ENCODE data around the gene ASTL.

ASTL gene

GRCh38 chr2:96124406-96125265, 13.7 kb downstream of the ASTL start:
- no peak for DNase-seq

GRCh38 chr2:96123936-96124335, 14.4 kb downstream of the ASTL start:
- DNase-seq = no peak

DNA sequence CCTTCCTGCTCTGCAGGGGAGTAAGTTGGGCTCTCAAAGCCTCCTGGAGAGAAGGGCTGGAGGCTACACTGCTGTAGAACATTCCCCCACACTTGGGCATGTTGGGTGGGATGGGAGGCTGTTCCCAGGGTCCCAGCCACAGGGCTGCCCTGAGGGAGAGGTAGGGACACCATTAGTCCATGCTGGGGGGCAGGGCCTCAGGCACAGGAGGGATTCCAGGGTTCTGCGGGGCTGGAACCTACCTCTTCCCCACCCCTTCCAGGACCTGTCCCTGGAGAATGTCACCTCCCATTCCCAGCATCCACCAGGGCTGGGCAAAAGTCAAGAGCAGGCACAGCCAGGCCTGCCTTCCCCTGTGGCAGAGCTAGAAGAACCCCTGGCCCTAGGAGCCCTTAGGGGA, 15.0 kb downstream of the ASTL start:
- DNase-seq = no peak

DNA sequence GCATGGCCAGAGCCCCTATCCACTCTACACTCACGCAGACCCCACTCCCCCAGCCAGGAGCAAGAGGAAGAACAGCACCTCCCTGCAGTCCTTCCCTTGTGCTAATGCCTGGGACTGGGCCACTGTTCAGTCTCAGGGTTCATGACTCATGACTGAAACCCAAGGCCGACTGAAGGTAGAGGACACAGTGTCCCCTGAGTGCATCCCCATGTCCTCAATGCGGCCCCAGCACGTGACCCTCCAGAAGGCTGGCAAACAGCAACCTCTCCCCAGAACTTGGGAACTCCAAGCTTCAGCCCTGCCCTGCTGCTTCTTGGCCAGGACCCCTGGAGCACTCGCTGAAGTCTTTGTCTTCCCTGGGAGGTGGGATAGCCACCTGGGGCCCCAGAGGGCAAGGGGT, 15.9 kb downstream of the ASTL start:
- DNase-seq = no peak

GRCh38 chr2:96121414-96121813, 16.9 kb downstream of the ASTL start:
- no peak for DNase-seq

DNA sequence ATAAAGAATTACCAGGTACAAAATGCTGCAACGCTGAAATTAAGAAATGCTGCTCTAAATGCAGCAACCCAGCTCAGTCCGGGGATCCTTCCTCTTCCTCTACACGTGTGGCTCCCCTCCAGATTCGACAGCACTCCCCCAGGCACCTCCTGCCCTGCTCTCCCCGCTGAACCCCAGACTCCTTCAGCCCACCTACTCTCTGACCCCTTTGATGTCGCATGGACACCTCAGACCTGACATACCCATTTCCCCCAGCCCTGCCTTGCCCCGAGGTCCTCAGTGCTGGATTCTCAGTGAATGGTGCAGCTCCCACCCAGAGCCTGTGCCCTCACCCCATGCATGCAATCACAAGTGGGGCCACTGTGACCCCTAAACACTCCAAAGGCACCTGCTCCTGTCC, 17.3 kb downstream of the ASTL start:
- no peak for DNase-seq

DNA sequence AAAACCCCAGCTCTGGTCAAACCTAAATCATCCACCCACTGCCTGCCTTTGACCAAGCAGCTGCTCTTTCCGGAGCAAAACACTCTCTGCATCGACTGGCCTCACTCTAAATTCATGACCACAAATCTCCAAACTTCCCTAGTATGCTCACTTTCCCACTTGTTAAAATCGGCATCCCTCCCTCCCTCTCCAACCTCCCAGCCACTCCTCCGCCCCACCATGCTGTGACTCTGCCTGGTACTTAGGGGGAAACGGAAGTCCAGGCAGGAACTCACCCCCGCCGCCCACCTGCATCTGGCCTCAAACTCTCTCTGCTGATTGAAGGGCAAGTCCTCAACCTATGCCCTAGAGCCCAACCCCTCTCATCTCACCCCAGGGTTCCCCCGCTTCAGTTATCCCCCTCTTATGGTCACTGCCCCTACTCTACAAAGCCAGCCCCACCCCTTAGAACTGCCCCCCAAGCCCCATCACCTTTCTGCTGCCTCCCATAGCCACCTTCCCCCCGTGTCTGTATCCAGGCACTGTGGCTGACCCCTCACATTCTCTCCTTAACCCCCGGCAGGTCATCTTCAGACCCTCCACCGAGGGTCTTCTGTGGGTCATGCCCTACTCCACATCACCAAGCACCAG, 18.1 kb downstream of the ASTL start:
- DNase-seq = no peak

GRCh38 chr2:96119389-96119751, 18.9 kb downstream of the ASTL start:
- DNase-seq = no peak

- DNase-seq = no peak
Measured at GRCh38 chr2:96118698-96119388, 19.5 kb downstream of the ASTL start.

GRCh38 chr2:96117701-96118588, 20.4 kb downstream of the ASTL start:
- DNase-seq = no peak

GRCh38 chr2:96116879-96117533, 21.3 kb downstream of the ASTL start:
- DNase-seq = peak; percentile 26 to 64 (median 38)

DNA sequence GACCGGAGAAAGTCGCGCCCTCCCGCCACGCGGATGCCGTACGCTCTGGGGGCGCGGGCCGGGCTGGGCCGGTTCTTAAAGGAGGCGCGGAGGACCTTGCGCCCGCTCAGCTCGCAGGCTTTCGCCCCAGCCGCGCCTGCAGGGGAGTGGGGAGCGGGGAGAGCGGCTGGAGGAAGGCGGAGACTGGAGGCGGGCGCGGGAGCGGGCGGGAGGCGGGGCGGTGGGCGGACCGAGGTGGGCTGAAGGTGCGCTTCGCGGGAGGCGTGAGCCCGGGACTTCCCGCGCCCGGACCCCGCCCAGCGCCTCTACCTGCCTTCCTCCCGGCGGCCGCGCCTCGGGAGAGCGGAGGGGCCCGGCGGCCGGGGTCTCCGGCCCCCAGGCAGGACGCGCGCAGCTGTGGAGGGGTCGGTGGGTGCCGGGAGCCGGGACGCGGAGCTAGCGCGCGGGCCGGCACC, 21.9 kb downstream of the ASTL start, which contains the start of gene ADRA2B:
ADRA2B (minus strand) TSS at position 148 of the 455 bp plus-strand sequence. CDS start 422 bp downstream, outside the sequence.
- DNase-seq = peak in 3 of 4 experiments; percentile 33 to 72 (median 46)

- DNase-seq = no peak
Measured at GRCh38 chr2:96115631-96116423, 22.5 kb downstream of the ASTL start.

DNA sequence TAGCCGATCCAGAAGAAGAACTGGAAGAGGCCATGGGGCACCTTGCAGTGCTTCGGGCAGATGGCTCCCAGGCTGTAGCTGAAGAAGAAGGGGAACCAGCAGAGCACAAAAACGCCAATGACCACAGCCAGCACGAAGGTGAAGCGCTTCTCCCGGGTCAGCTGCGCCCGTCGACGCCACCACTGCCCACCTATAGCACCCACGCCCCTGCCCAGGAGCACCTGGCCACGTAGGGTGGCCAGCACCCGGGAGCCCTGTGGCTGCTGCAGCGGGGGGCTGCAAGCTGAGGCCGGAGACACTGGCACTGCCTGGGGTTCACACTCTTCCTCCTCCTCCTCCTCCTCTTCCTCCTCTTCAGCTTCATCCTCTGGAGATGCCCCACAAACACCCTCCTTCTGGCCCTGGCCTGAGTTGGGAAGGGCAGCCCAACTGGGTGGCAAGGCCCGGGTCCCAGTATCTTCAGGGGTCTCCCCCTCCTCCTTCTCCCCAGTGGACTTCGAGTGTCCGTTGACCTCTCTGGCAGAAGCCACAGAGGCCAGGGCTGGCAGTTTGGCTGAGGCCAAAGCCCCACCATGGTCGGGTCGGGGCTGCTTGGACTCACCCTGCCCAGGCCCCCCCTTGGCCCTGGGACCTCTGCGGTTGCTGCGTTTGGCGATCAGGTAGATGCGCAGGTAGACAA, 23.3 kb downstream of the ASTL start:
- no peak for DNase-seq

DNA sequence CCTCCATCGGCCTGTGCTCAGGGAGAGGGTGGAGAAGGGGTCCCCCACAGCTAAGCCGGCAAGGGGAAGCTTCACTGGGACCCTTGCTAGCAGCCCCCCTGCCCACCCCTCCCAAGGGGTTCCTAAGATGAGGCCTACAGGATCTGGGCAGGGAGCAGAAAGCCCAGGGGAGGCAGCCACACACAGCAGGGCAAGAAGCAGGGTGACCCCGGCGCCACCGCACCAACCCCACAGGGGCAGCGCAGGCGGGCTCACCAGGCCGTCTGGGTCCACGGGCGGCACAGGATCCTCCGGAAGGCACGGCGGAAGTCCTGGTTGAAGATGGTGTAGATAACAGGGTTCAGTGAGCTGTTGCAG, 23.8 kb downstream of the ASTL start:
- DNase-seq = no peak

DNA sequence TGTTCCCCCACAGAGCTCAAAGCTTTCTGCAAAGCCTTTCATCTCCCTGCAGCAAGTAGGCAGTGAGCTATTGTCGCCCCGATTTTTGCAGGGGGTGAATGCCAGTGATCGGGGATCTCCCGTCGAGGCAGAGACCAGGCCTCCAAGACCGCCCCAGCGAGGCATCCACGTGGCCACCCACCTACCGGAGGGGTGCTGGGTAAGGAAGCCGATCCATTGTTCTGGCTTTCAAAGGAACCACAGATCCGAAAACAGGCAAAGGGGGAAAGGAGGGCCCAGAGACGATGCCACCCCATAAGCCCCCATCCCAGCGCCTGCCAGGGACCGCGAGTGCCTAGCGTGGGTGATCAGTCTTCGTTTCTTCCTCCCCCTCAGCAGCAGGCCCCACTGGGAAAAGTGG, 24.4 kb downstream of the ASTL start:
- DNase-seq = no peak

DNA sequence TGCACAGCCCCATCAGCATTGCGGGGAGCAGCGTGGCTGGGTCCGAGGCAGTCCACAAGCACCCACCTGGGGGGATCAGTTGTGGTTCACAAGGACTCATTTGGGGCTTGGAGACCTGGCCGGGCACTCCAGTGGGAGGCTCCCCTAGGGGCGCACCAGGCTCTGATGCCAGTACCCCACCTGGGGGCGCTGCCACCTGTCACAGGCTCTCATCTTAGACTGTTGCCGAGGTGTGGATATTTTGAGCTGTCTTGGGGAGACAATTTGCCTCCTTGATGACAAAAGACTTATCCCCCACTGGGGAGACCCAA, 25.0 kb downstream of the ASTL start:
- DNase-seq = no peak

DNA sequence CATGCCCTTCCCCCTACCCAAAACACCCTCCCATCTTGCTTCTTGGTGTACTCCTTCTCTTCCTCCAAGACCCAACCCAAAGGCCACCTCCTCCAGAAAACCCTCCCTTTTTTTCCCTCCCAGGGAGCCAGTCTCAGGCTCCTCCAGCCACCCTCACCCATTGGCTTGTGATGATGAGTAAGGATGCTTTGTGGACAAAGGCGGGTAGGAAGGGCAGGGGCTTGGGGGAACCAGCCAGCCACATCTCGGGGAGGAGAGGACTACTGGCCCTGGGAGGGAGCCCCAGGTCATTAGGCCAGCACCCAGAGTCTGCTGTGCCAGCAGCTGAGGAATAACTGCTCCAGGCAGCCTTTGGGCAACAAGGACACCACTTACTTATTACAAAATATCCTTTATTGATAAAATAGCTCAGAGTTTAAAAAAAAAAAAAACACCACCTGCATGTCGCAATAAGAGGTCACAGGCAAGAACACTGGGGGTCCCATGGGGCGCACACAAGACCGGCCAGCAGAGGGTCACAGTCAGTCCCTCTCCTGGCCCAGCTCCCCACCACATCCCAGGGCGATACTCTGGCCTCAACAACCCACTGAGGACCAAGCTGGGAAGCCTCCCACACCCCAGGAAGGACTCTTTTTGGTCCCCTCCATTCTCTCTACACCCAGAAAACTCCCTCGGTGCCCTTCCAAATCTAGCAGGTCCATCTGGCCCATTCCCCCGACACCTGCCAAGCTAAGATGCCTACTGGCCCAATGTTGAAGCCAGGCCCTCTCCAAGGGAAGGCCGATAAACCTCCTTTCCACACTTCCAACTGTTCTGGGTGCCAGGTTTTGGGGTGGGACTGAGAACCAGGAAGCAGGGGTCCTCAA, 25.6 kb downstream of the ASTL start:
- DNase-seq = no peak

- DNase-seq = no peak
Measured at GRCh38 chr2:96111823-96112500, 26.3 kb downstream of the ASTL start.

Data from activated naive CD4-positive, alpha-beta T cell (primary cell).